Measurements from ENCODE around the gene SSTR3.
"Not testable (repeated sequence)": the region's sequence is repeated elsewhere in the genome, so short reads cannot be mapped to it uniquely, and the experiment has no call there.

Gene SSTR3

GRCh38 chr22:37237371-37238268 lies 25.3 kb upstream of the SSTR3 start:
- peaks cover 4% of the 10 kb centered on the region for H3K4me1 ChIP-seq (ENCODE audit: insufficient read depth, low read length)
- no peaks in the 10 kb centered on the region for H3K9me3 ChIP-seq (ENCODE audit: low read length)
- peaks cover 25% of the 10 kb centered on the region for H3K27me3 ChIP-seq (ENCODE audit: insufficient read depth, low read length)
- H3K36me3 ChIP-seq (ENCODE audit: insufficient read depth, low read length) = no peaks in the 10 kb centered on the region
- H3K4me3 ChIP-seq (ENCODE audit: low read length) = no peak overlapping the region
- no peak overlapping the region for H2AFZ ChIP-seq (ENCODE audit: low read depth, low read length)

DNA sequence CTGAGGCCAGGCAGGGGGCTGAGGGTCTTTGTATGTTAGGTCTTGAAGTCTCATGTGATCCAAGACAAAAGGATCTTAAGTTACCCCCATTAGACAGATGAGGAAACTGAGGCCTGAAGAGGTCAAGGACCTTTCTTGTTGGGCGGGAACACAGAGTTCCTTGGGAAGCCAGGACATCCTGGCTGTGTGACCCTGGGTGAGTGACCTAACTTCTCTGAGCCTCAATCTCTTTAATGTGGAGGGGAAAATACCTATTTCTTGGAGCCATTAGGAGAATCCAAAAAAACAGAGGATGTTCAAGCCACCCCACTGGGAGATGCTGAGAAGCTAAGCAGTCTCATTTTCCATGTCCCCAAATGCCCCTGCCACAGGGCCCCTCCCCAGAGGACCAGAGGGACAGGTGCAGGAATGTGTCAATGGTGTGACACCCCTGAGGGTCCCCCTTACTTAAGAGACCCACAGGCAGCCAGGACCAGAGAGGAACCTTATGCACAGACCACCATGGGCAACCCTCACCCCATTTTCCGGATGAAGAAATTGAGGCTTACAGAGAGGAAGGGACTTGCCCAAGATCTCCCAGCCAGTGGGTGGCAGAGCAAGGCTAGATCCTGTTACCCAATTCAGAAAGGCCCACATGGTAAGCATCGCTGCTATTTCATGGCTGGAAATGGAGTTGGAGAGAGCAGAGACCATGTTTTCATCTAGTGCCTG lies 23.8 kb upstream of the SSTR3 start:
- H3K9me3 ChIP-seq (ENCODE audit: low read length) = no peaks in the 10 kb centered on the region

GRCh38 chr22:37234736-37235711 lies 22.7 kb upstream of the SSTR3 start:
- peaks cover 27% of the 10 kb centered on the region for H3K27me3 ChIP-seq (ENCODE audit: insufficient read depth, low read length)
- H3K36me3 ChIP-seq (ENCODE audit: insufficient read depth, low read length) = no peaks in the 10 kb centered on the region
- no peak overlapping the region for H2AFZ ChIP-seq (ENCODE audit: low read depth, low read length)
- H3K9me3 ChIP-seq (ENCODE audit: low read length) = no peaks in the 10 kb centered on the region
- H3K4me3 ChIP-seq (ENCODE audit: low read length) = no peak overlapping the region
- H3K4me1 ChIP-seq (ENCODE audit: insufficient read depth, low read length) = no peaks in the 10 kb centered on the region

More for the DNA sequence above, 23.8 kb upstream of the SSTR3 start:
- Histone ChIP-seq H3K4me3 (ENCODE audit: low read length) (no peak overlapping the region), H3K27me3 (ENCODE audit: insufficient read depth, low read length) (peaks cover 30% of the 10 kb centered on the region), H2AFZ (ENCODE audit: low read depth, low read length) (no peak overlapping the region), H3K36me3 (ENCODE audit: insufficient read depth, low read length) (no peaks in the 10 kb centered on the region), H3K4me1 (ENCODE audit: insufficient read depth, low read length) (no peaks in the 10 kb centered on the region)

DNA sequence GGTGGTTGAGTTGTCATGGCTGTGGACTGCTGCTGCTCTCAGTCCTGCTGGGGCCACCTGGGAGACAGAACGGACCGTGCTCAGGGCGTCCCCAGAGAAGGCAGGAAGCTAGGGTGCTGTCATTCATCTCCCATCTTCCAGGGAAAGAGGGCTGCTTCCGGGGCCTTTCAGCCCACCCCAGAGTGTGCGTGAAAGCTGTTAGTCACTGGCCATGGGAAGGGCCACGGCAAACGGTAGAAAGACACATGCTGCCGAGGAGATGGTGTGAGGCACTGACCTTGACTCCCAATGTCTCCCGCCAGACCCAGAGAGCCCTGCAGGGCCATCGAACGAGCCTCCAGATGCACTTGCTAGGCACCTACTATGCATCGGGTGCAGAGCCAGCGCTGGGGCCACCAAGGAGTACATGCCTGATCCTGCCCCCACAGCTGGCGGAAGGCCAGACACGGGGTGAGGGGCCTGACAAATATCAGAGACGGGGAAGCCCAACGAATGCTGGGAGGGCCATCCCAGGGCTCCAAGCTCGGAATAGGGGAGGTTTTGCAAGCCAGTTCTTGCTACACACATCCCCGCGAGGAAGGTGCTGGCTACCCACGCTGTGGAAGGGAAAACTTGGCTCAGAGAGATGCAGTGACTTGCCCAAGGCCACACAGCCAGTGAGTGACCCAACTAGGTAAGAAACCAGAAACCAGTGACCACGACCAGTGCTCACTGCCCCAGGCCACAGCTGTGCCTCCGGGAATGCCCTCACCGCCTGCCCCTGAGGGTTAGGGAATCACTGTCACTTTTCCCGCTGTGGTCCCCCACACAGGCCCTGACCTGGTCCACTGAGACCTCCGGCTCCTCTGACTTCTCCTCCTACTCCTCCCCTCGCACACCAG lies 21.7 kb upstream of the SSTR3 start:
- H3K36me3 ChIP-seq (ENCODE audit: insufficient read depth, low read length) = no peaks in the 10 kb centered on the region
- no peaks in the 10 kb centered on the region for H3K9me3 ChIP-seq (ENCODE audit: low read length)
- H3K4me3 ChIP-seq (ENCODE audit: low read length) = no peak overlapping the region
- no peak overlapping the region for H2AFZ ChIP-seq (ENCODE audit: low read depth, low read length)
- H3K4me1 ChIP-seq (ENCODE audit: insufficient read depth, low read length) = no peaks in the 10 kb centered on the region
- peaks cover 21% of the 10 kb centered on the region for H3K27me3 ChIP-seq (ENCODE audit: insufficient read depth, low read length)

- not testable (repeated sequence) for H3K4me3 ChIP-seq (ENCODE audit: low read length); H3K9me3 ChIP-seq (ENCODE audit: low read length); H3K4me1 ChIP-seq (ENCODE audit: insufficient read depth, low read length); H3K36me3 ChIP-seq (ENCODE audit: insufficient read depth, low read length); H2AFZ ChIP-seq (ENCODE audit: low read depth, low read length)
- H3K27me3 ChIP-seq (ENCODE audit: insufficient read depth, low read length) = peaks cover 17% of the 10 kb centered on the region
Measured at GRCh38 chr22:37233371-37233750, 21.1 kb upstream of the SSTR3 start.

DNA sequence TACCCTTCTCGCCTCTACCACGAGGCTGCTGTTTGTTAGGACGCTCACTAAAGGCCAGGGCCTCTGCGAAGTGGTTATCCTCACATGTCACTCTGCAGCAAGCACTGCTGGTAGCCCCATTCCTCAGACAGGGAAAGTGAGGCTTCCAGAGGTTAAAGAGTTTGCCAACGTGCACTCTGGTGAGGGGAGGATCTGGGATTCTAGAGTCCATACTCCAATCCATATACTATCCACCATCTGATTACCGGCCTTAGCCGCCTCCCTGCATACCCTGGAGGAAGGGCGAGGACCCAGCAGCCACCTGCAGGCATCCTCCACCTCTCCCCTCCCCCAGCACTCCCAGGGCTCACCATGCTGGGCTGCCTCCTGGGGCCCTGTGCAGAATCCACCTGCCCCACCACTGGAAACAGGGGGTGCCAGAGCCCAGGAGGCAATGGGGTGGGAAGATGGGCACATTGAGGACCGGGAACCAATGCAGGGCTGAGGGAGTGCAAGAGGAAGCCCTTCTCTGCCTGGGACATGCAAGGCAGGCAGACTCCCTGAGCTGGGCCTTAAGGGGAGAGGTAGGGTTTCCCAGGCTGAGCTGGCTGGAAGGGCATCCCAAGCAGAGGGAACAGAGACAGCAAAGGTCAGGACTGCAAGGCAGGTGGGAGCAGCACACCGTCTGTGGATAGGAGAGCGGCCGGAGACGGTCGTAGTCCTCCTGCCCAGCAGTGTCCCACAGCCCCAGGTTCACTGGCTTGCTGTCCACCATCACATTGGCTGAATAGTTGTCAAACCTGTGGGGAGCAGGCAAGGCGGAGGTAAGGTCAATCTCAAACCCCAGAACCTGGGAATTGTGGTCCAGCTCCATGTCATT lies 20.1 kb upstream of the SSTR3 start:
- Histone ChIP-seq H2AFZ (ENCODE audit: low read depth, low read length) (no peak overlapping the region), H3K4me1 (ENCODE audit: insufficient read depth, low read length) (no peaks in the 10 kb centered on the region), H3K36me3 (ENCODE audit: insufficient read depth, low read length) (no peaks in the 10 kb centered on the region), H3K4me3 (ENCODE audit: low read length) (no peak overlapping the region), H3K9me3 (ENCODE audit: low read length) (no peaks in the 10 kb centered on the region), H3K27me3 (ENCODE audit: insufficient read depth, low read length) (peaks cover 22% of the 10 kb centered on the region)

- Histone ChIP-seq H3K4me3 (ENCODE audit: low read length) (no peak overlapping the region), H3K4me1 (ENCODE audit: insufficient read depth, low read length) (no peaks in the 10 kb centered on the region), H2AFZ (ENCODE audit: low read depth, low read length) (no peak overlapping the region), H3K9me3 (ENCODE audit: low read length) (no peaks in the 10 kb centered on the region), H3K27me3 (ENCODE audit: insufficient read depth, low read length) (peaks cover 22% of the 10 kb centered on the region), H3K36me3 (ENCODE audit: insufficient read depth, low read length) (no peaks in the 10 kb centered on the region)
Measured at GRCh38 chr22:37231406-37232139, 19.3 kb upstream of the SSTR3 start.

GRCh38 chr22:37230673-37231405 lies 18.6 kb upstream of the SSTR3 start:
- Histone ChIP-seq H3K4me3 (ENCODE audit: low read length) (no peak overlapping the region), H3K9me3 (ENCODE audit: low read length) (no peaks in the 10 kb centered on the region), H2AFZ (ENCODE audit: low read depth, low read length) (no peak overlapping the region), H3K27me3 (ENCODE audit: insufficient read depth, low read length) (peaks cover 22% of the 10 kb centered on the region), H3K36me3 (ENCODE audit: insufficient read depth, low read length) (no peaks in the 10 kb centered on the region), H3K4me1 (ENCODE audit: insufficient read depth, low read length) (no peaks in the 10 kb centered on the region)

DNA sequence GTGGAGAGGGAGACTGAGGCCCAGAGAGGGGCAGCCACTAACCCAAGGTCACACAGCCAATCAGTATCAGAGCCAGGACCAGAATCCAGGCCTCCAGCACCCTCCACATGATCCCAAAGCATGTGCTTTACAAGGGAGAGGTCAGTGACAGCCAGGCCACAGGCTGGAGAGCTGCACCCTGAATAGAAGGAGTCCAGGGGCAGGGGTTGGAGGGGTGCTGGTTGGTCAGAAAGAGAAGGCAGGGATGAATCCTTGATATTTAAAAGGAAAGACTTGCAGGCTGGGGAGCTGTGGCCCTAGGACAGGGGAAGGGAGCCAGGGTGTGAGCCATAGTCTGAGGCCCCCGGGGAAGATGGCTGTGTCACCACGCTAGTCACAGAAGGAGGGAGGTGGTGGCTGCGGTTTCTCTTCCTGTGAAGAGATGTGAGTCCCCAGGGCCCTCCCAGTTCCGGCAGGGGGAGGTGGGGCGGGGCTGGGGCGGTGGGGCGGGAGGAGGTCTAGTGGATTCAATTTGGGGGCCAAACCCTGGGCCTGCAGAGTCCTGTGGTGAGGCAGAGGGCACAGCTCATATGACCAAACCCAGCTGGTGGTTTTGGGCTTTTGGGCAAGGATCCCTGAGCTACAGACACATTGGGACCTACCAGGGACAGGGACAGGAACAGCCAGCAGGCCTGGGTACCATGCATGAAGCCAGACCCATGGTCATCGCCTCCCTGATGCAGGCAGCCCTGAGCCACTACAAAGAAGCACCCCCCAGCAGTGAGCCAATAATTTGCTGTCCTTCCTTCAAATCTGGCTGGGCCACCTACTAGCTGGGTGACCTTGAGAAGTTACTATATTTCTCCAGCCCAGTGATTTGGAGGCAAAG lies 17.8 kb upstream of the SSTR3 start:
- Histone ChIP-seq H3K4me3 (ENCODE audit: low read length) (no peak overlapping the region), H2AFZ (ENCODE audit: low read depth, low read length) (no peak overlapping the region), H3K36me3 (ENCODE audit: insufficient read depth, low read length) (no peaks in the 10 kb centered on the region), H3K27me3 (ENCODE audit: insufficient read depth, low read length) (peaks cover 22% of the 10 kb centered on the region), H3K9me3 (ENCODE audit: low read length) (no peaks in the 10 kb centered on the region), H3K4me1 (ENCODE audit: insufficient read depth, low read length) (no peaks in the 10 kb centered on the region)
